LNCaP clone FGC (cell line): ENCODE data around the gene ZFHX3.
A peak's percentile ranks its signal among the peaks of the same experiment; 100 is the strongest.

Source experiments
- DNase-seq: peaks from one replicate; pipeline ENCODE4 v3.0.0-alpha.2; 2011; ENCODE audit warnings: low read depth
- H3K4me3 ChIP-seq: 2 replicates; pipeline ENCODE4 v1.5.1; 2011; ENCODE audit warnings: mild to moderate bottlenecking, low read depth, low read length, control low read depth
- CTCF ChIP-seq: IDR thresholded peaks from 2 replicates; pipeline ENCODE4 v1.5.1; 2012; ENCODE audit warnings: mild to moderate bottlenecking; ENCODE audit not compliant: control insufficient read depth, insufficient read depth; ENCODE audit errors: extremely low read depth

Gene ZFHX3

GRCh38 chr16:73063854-73064211 lies 15.9 kb upstream of the ZFHX3 start:
- no peak for TF ChIP-seq CTCF
- no peak for DNase-seq
- H3K4me3 ChIP-seq = no peak overlapping the region

GRCh38 chr16:73062743-73063733 lies 15.1 kb upstream of the ZFHX3 start:
- no peak for TF ChIP-seq CTCF
- no peak overlapping the region for H3K4me3 ChIP-seq
- DNase-seq = no peak

GRCh38 chr16:73062001-73062616 lies 14.2 kb upstream of the ZFHX3 start:
- H3K4me3 ChIP-seq = no peak overlapping the region
- no peak for DNase-seq
- TF ChIP-seq CTCF = no peak

- peak overlapping the region; percentile 38 for H3K4me3 ChIP-seq
- TF ChIP-seq CTCF = no peak
- DNase-seq = no peak
Observed at GRCh38 chr16:73060892-73061490, 13.1 kb upstream of the ZFHX3 start.

- no peak for DNase-seq
- H3K4me3 ChIP-seq = peak overlapping the region; percentile 71
Observed at GRCh38 chr16:73059779-73060615, 12.1 kb upstream of the ZFHX3 start.

More at GRCh38 chr16:73059779-73060615, 12.1 kb upstream of the ZFHX3 start:
- TF ChIP-seq CTCF = no peak
